Activated T-helper 2 cell treated with anti-CD3 and anti-CD28 coated beads, Interferon-gamma antibody, Interleukin-2, Interleukin-4, amounts not matched to agents 10 μg/mL and 5 μg/mL and 100 μg/mL, durations not matched to agents 14 hours and 24 hours and 36 hours (primary cell): ENCODE results near the gene GLT6D1. TPM values are rescaled to one million over a fixed set of nuclear protein-coding genes. Genes with fewer than 3 reads are reported as not detected.
"Not testable (repeated sequence)": the region's sequence is repeated elsewhere in the genome, so short reads cannot be mapped to it uniquely, and the experiment has no call there.

Experiments
- DNase-seq: peaks from one replicate; pipeline ENCODE4 v3.0.0; 2021; ENCODE audit warnings: low spot score
- H3K27ac Mint-ChIP-seq: one replicate; pipeline ENCODE4 v1.8.0; 2021; ENCODE audit warnings: mixed read lengths
- H3K27me3 Mint-ChIP-seq: one replicate; pipeline ENCODE4 v1.8.0; 2021; ENCODE audit warnings: low read depth, mixed read lengths
- H3K36me3 Mint-ChIP-seq: one replicate; pipeline ENCODE4 v1.8.0; 2021; ENCODE audit warnings: low read depth, mixed read lengths
- H3K4me1 Mint-ChIP-seq: one replicate; pipeline ENCODE4 v1.8.0; 2021; ENCODE audit warnings: low read depth, mixed read lengths
- H3K4me3 Mint-ChIP-seq: one replicate; pipeline ENCODE4 v1.8.0; 2021; ENCODE audit warnings: low read depth, mild to moderate bottlenecking, moderate library complexity, mixed read lengths
- H3K9me3 Mint-ChIP-seq: one replicate; pipeline ENCODE4 v1.8.0; 2021; ENCODE audit warnings: mixed read lengths
- intact Hi-C: fragments of 100-400 bp; cut with micrococcal nuclease; formaldehyde crosslinking; loops from one replicate; pipeline ENCODE4 v1.15.1; 2023
- total RNA-seq: library from RNA; stranded (reverse); gene quantifications from 2 replicates; pipeline ENCODE4 v1.2.3, GENCODE V29; 2022

Gene GLT6D1
- total RNA-seq, 1 donor from 2014 or later, result not detected

GRCh38 chr9:135671591-135672041 lies 32.3 kb upstream of the GLT6D1 start:
- Mint-ChIP-seq H3K27ac (no peak overlapping the region), H3K4me3 (no peak overlapping the region), H3K27me3 (no peaks in the 10 kb centered on the region), H3K4me1 (no peaks in the 10 kb centered on the region), H3K9me3 (no peaks in the 10 kb centered on the region), H3K36me3 (no peaks in the 10 kb centered on the region)
- no peak for DNase-seq
- intact Hi-C loops, result no loop called here

- no peak for DNase-seq
- no peaks in the 10 kb centered on the region for H3K27me3 Mint-ChIP-seq
- no peak overlapping the region for H3K27ac Mint-ChIP-seq
- H3K36me3 Mint-ChIP-seq, result no peaks in the 10 kb centered on the region
- no peaks in the 10 kb centered on the region for H3K9me3 Mint-ChIP-seq
- H3K4me3 Mint-ChIP-seq, result no peak overlapping the region
- no peaks in the 10 kb centered on the region for H3K4me1 Mint-ChIP-seq
- intact Hi-C loops, result no loop called here
Measured at GRCh38 chr9:135670721-135671590, 31.6 kb upstream of the GLT6D1 start.

- H3K4me3 Mint-ChIP-seq, result no peak overlapping the region
Measured at GRCh38 chr9:135669616-135670285, 30.4 kb upstream of the GLT6D1 start.

GRCh38 chr9:135669018-135669417 lies 29.7 kb upstream of the GLT6D1 start:
- H3K4me1 Mint-ChIP-seq, H3K9me3 Mint-ChIP-seq, DNase-seq, H3K27ac Mint-ChIP-seq, H3K36me3 Mint-ChIP-seq, H3K4me3 Mint-ChIP-seq, H3K27me3 Mint-ChIP-seq, intact Hi-C loops: not testable (repeated sequence)

More at GRCh38 chr9:135669616-135670285, 30.4 kb upstream of the GLT6D1 start:
- intact Hi-C loops, result no loop called here
- Mint-ChIP-seq H3K9me3 (no peaks in the 10 kb centered on the region), H3K27me3 (no peaks in the 10 kb centered on the region), H3K36me3 (no peaks in the 10 kb centered on the region), H3K4me1 (no peaks in the 10 kb centered on the region), H3K27ac (no peak overlapping the region)
- no peak for DNase-seq

- H3K36me3 Mint-ChIP-seq, result no peaks in the 10 kb centered on the region
- no peak for DNase-seq
- H3K4me3 Mint-ChIP-seq, result no peak overlapping the region
- H3K4me1 Mint-ChIP-seq, result no peaks in the 10 kb centered on the region
- intact Hi-C loops, result no loop called here
- H3K27ac Mint-ChIP-seq, result no peak overlapping the region
- no peaks in the 10 kb centered on the region for H3K27me3 Mint-ChIP-seq
- H3K9me3 Mint-ChIP-seq, result no peaks in the 10 kb centered on the region
Measured at GRCh38 chr9:135667463-135668001, 28.2 kb upstream of the GLT6D1 start.

GRCh38 chr9:135666534-135667462 lies 27.5 kb upstream of the GLT6D1 start:
- no peaks in the 10 kb centered on the region for H3K36me3 Mint-ChIP-seq
- intact Hi-C loops, result no loop called here
- H3K4me3 Mint-ChIP-seq, result no peak overlapping the region
- H3K27ac Mint-ChIP-seq, result no peak overlapping the region
- no peaks in the 10 kb centered on the region for H3K27me3 Mint-ChIP-seq
- no peaks in the 10 kb centered on the region for H3K9me3 Mint-ChIP-seq
- H3K4me1 Mint-ChIP-seq, result no peaks in the 10 kb centered on the region
- no peak for DNase-seq

- no peak overlapping the region for H3K4me3 Mint-ChIP-seq
- no peak for DNase-seq
- no peaks in the 10 kb centered on the region for H3K9me3 Mint-ChIP-seq
- H3K27ac Mint-ChIP-seq, result no peak overlapping the region
- intact Hi-C loops, result no loop called here
- no peaks in the 10 kb centered on the region for H3K27me3 Mint-ChIP-seq
- no peaks in the 10 kb centered on the region for H3K36me3 Mint-ChIP-seq
- H3K4me1 Mint-ChIP-seq, result no peaks in the 10 kb centered on the region
Measured at GRCh38 chr9:135665795-135666189, 26.5 kb upstream of the GLT6D1 start.

- no peaks in the 10 kb centered on the region for H3K4me1 Mint-ChIP-seq
- H3K36me3 Mint-ChIP-seq, result no peaks in the 10 kb centered on the region
- H3K27ac Mint-ChIP-seq, result no peak overlapping the region
- H3K4me3 Mint-ChIP-seq, result no peak overlapping the region
- no peaks in the 10 kb centered on the region for H3K27me3 Mint-ChIP-seq
- no peak for DNase-seq
- intact Hi-C loops, result no loop called here
- H3K9me3 Mint-ChIP-seq, result no peaks in the 10 kb centered on the region
Measured at GRCh38 chr9:135664801-135665794, 25.8 kb upstream of the GLT6D1 start.

GRCh38 chr9:135664266-135664665 lies 24.9 kb upstream of the GLT6D1 start:
- H3K4me3 Mint-ChIP-seq, result no peak overlapping the region
- no peaks in the 10 kb centered on the region for H3K27me3 Mint-ChIP-seq
- H3K9me3 Mint-ChIP-seq, result no peaks in the 10 kb centered on the region
- no peak for DNase-seq
- no peaks in the 10 kb centered on the region for H3K36me3 Mint-ChIP-seq
- H3K27ac Mint-ChIP-seq, result no peak overlapping the region
- H3K4me1 Mint-ChIP-seq, result no peaks in the 10 kb centered on the region
- intact Hi-C loops, result no loop called here

GRCh38 chr9:135663857-135664256 lies 24.5 kb upstream of the GLT6D1 start:
- no peaks in the 10 kb centered on the region for H3K9me3 Mint-ChIP-seq

GRCh38 chr9:135663451-135663770 lies 24.1 kb upstream of the GLT6D1 start:
- no peak for DNase-seq
- Mint-ChIP-seq H3K27me3 (no peaks in the 10 kb centered on the region), H3K4me3 (no peak overlapping the region), H3K27ac (no peak overlapping the region), H3K36me3 (no peaks in the 10 kb centered on the region), H3K9me3 (no peaks in the 10 kb centered on the region), H3K4me1 (no peaks in the 10 kb centered on the region)
- intact Hi-C loops, result no loop called here

More at GRCh38 chr9:135663857-135664256, 24.5 kb upstream of the GLT6D1 start:
- no peak for DNase-seq
- H3K4me3 Mint-ChIP-seq, result no peak overlapping the region
- intact Hi-C loops, result no loop called here
- no peaks in the 10 kb centered on the region for H3K36me3 Mint-ChIP-seq
- no peaks in the 10 kb centered on the region for H3K27me3 Mint-ChIP-seq
- no peaks in the 10 kb centered on the region for H3K4me1 Mint-ChIP-seq
- H3K27ac Mint-ChIP-seq, result no peak overlapping the region
